AG08396 (cell line): ENCODE measurements around the gene SPATA7.

ENCODE experiments used
- DNase-seq: peaks from one replicate; pipeline ENCODE4 v3.0.0; 2012; ENCODE audit warnings: low spot score, mixed read lengths

The SPATA7 gene

GRCh38 chr14:88481794-88482193 lies 96.3 kb downstream of the SPATA7 start:
- peak; percentile 51 for DNase-seq

- no peak for DNase-seq
These were observed 97.1 kb downstream of the SPATA7 start for GRCh38 chr14:88482524-88482923.
